Lung (tissue), 12 donors: ENCODE results near the gene SMU1. TPM values are rescaled to one million over a fixed set of nuclear protein-coding genes. Genes with fewer than 3 reads are reported as not detected.

ENCODE experiments used
- ATAC-seq: fragments of 200-7000 bp; cut with Tn5 transposase; one replicate; pipeline ENCODE4 v1.9.1; 2020; ENCODE audit warnings: moderate number of reproducible peaks; ENCODE audit not compliant: insufficient read depth, low FRiP score
- DNase-seq, 3 donors: peaks; one replicate each; pipeline ENCODE4 v3.0.0-alpha.2; 2013 to 2017
- H3K27ac ChIP-seq, 2 donors: one replicate each; pipeline ENCODE4 v1.5.1; 2013; ENCODE audit warnings: mild to moderate bottlenecking in 2 of 2, moderate library complexity in 2 of 2, control low read depth in 1 of 2, inconsistent platforms in 1 of 2, low read depth in 1 of 2, low read length in 1 of 2
- H3K27me3 ChIP-seq, 3 donors: one replicate each; pipeline ENCODE4 v1.5.1; 2013; ENCODE audit warnings: low read length in 2 of 3; ENCODE audit not compliant: control insufficient read depth in 3 of 3, insufficient read depth in 3 of 3
- H3K36me3 ChIP-seq, 4 donors: one replicate each; pipeline ENCODE4 v1.5.1; 2013; ENCODE audit warnings: low read length in 4 of 4, mild to moderate bottlenecking in 1 of 4, moderate library complexity in 1 of 4; ENCODE audit not compliant: control insufficient read depth in 4 of 4, insufficient read depth in 4 of 4
- H3K4me1 ChIP-seq, 5 donors: one replicate each; pipeline ENCODE4 v1.5.1; 2013; ENCODE audit warnings: low read length in 5 of 5, mild to moderate bottlenecking in 2 of 5, moderate library complexity in 1 of 5; ENCODE audit not compliant: control insufficient read depth in 5 of 5, insufficient read depth in 5 of 5
- H3K4me3 ChIP-seq: one replicate; pipeline ENCODE4 v1.5.1; 2013; ENCODE audit warnings: mild to moderate bottlenecking, control low read depth, moderate library complexity
- H3K9ac ChIP-seq, 2 donors: one replicate each; pipeline ENCODE4 v1.5.1; 2013; ENCODE audit warnings: low read length in 2 of 2, control low read depth in 1 of 2; ENCODE audit not compliant: insufficient read depth in 1 of 2
- H3K9me3 ChIP-seq, 4 donors: one replicate each; pipeline ENCODE4 v1.5.1; 2013; ENCODE audit warnings: low read length in 3 of 4, mild to moderate bottlenecking in 1 of 4, moderate library complexity in 1 of 4; ENCODE audit not compliant: control insufficient read depth in 4 of 4, insufficient read depth in 3 of 4
- CTCF ChIP-seq: IDR thresholded peaks from 2 replicates; pipeline ENCODE4 v1.5.1; 2012; ENCODE audit warnings: mild to moderate bottlenecking; ENCODE audit errors: control extremely low read depth, extremely low read depth
- WGBS, 2 donors: extraction: QIAGEN DNeasy Blood & Tissue Kit; methylation state at CpG; one replicate each; pipeline ENCODE4 v1.1.7; 2013; 5-methylcytosine and 5-hydroxymethylcytosine counted together
- polyA plus RNA-seq, 2 donors: library from polyadenylated mRNA; stranded (reverse); fragments of 200-250 nt; gene quantifications; one replicate each; pipeline ENCODE4 v1.2.1, GENCODE V29; 2013
- total RNA-seq, 2 donors: library from RNA; depleted of rRNA in 1 of 2; stranded (reverse); fragments of >200 nt in 1 of 2; gene quantifications; one replicate each; pipeline ENCODE4 v1.2.1, GENCODE V29; 2014 to 2021
- donor health status: control.
- donor health status: control.
- donor health status: Bipolar disorder and iron deficiency.
- donor health status: healthy.
- donor health status: DM: yes; HTN: yes; CAD: no.

The SMU1 gene
- total and polyA plus RNA-seq, 4 donors = 7.3 to 27.4 (median 14.8) TPM

- Histone ChIP-seq H3K36me3 (peaks cover 7 to 31% (median 16%) of the 10 kb centered on the region in 4 donors), H3K4me1 (peaks cover 0 to 13% (median 10%) of the 10 kb centered on the region in 5 donors), H3K4me3 (no peak overlapping the region), H3K27ac (no peak overlapping the region), H3K9ac (no peak overlapping the region), H3K9me3 (no peaks in the 10 kb centered on the region), H3K27me3 (no peaks in the 10 kb centered on the region)
- TF ChIP-seq CTCF = no peak
- ATAC-seq (no peak), DNase-seq (no peak)
- WGBS, 2 donors = 94 to 95% methylated on average over 5 of the region's 5 CpGs
Observed at GRCh38 chr9:33110686-33111085, 34.2 kb upstream of the SMU1 start.

- TF ChIP-seq CTCF = no peak
- H3K27ac ChIP-seq = no peak overlapping the region
- 81 to 86% methylated on average over 1 of the region's 1 CpG for WGBS, 2 donors
- H3K4me3 ChIP-seq = no peak overlapping the region
- peaks cover 5 to 31% (median 13%) of the 10 kb centered on the region in 4 donors for H3K36me3 ChIP-seq
- no peak for DNase-seq
- peaks cover 0 to 13% (median 10%) of the 10 kb centered on the region in 5 donors for H3K4me1 ChIP-seq
- H3K9ac ChIP-seq = no peak overlapping the region
- H3K27me3 ChIP-seq = no peaks in the 10 kb centered on the region
- ATAC-seq = no peak
- H3K9me3 ChIP-seq = no peaks in the 10 kb centered on the region
Observed at GRCh38 chr9:33109850-33110595, 33.5 kb upstream of the SMU1 start.

GRCh38 chr9:33109097-33109496, 32.6 kb upstream of the SMU1 start:
- Histone ChIP-seq H3K36me3 (peaks cover 0 to 24% (median 11%) of the 10 kb centered on the region in 4 donors), H3K27me3 (no peaks in the 10 kb centered on the region), H3K27ac (no peak overlapping the region), H3K9ac (no peak overlapping the region), H3K9me3 (no peaks in the 10 kb centered on the region), H3K4me3 (no peak overlapping the region), H3K4me1 (peaks cover 0 to 13% (median 10%) of the 10 kb centered on the region in 5 donors)
- DNase-seq (no peak), ATAC-seq (no peak)
- 82 to 92% methylated on average over 3 of the region's 3 CpGs for WGBS, 2 donors
- TF ChIP-seq CTCF = no peak
